GM12878 (cell line): ENCODE data around the gene AOAH. TPM values are rescaled to one million over a fixed set of nuclear protein-coding genes. Genes with fewer than 3 reads are reported as not detected.

Experiments used
- ATAC-seq: fragments of 200-7000 bp; cut with Tn5 transposase; 3 replicates; pipeline ENCODE4 v1.9.1; 2020; ENCODE audit warnings: mild to moderate bottlenecking, moderate library complexity
- BruUV-seq: library from RNA; stranded (reverse); fragments of 400-500 nt; replicated peaks from 2 replicates; lab custom pipeline; 2021; lab: Mats Ljungman, UMichigan
- CTCF ChIA-PET: fragments of 300-600 bp; sonication (Branson Sonifier 250); formaldehyde crosslinking; extraction: SDS; loops from one replicate; lab custom pipeline; 2021; ENCODE audit warnings: inconsistent platforms; lab: Yijun Ruan, JAX
- POLR2A ChIA-PET: fragments of 350-600 bp; formaldehyde crosslinking; extraction: SDS; loops from one replicate; lab custom pipeline; 2021; ENCODE audit warnings: inconsistent platforms; lab: Charles Lee
- RAD21 ChIA-PET: fragments of 300-600 bp; sonication (Branson Sonifier 250); formaldehyde crosslinking; loops from one replicate; lab custom pipeline; 2023; ENCODE audit warnings: antibody characterized with exemption; ENCODE audit not compliant: unreplicated experiment; lab: Charles Lee
- SMC1A ChIA-PET: fragments of 300-600 bp; sonication (Branson Sonifier 250); formaldehyde crosslinking; loops from one replicate; lab custom pipeline; 2023; ENCODE audit not compliant: unreplicated experiment, uncharacterized antibody; lab: Charles Lee
- DNase-seq: peaks from one replicate; pipeline ENCODE4 v3.0.0-alpha.2; 2011; ENCODE audit warnings: low read depth, low spot score
- FAIRE-seq: peaks from 3 replicates; lab custom pipeline; 2011; peaks lifted over from hg19 to GRCh38; lab: Jason Lieb, UNC
- H2AFZ ChIP-seq: 2 replicates; pipeline ENCODE4 v1.6.0; 2011; ENCODE audit warnings: low read depth, low read length, control low read depth; ENCODE audit not compliant: control insufficient read depth
- H3K27ac ChIP-seq: 2 replicates; pipeline ENCODE4 v1.5.1; 2011; ENCODE audit warnings: control low read depth; ENCODE audit not compliant: control insufficient read depth, insufficient read depth
- H3K27me3 ChIP-seq, 2 experiments: replicated peaks in 1 of 2; 2 replicates each; pipeline versions ENCODE4 v1.6.0 to v1.6.1; 2011; ENCODE audit warnings: low read length in 1 of 2; ENCODE audit not compliant: control insufficient read depth in 2 of 2, insufficient read depth in 2 of 2
- H3K36me3 ChIP-seq, 2 experiments: 2 replicates each; pipeline ENCODE4 v1.5.1; 2011; ENCODE audit warnings: low read length in 1 of 2; ENCODE audit not compliant: control insufficient read depth in 2 of 2, insufficient read depth in 2 of 2
- H3K4me1 ChIP-seq: 2 replicates; pipeline ENCODE4 v1.6.1; 2011; ENCODE audit warnings: mild to moderate bottlenecking, low read length, moderate library complexity, mixed read lengths; ENCODE audit not compliant: control insufficient read depth, insufficient read depth
- H3K4me2 ChIP-seq: 2 replicates; pipeline ENCODE4 v1.6.0; 2011; ENCODE audit warnings: control low read depth; ENCODE audit not compliant: control insufficient read depth, insufficient read depth
- H3K4me3 ChIP-seq: fragments of 200-600 bp; sonication (generic); 2 replicates; pipeline ENCODE4 v1.5.1; 2016
- H3K79me2 ChIP-seq: 2 replicates; pipeline ENCODE4 v1.6.0; 2011; ENCODE audit warnings: low read length; ENCODE audit not compliant: control insufficient read depth, insufficient read depth
- H3K9ac ChIP-seq: 2 replicates; pipeline ENCODE4 v1.8.0; 2011; ENCODE audit warnings: low read length, control low read depth, mixed read lengths; ENCODE audit not compliant: control insufficient read depth, insufficient read depth
- H3K9me3 ChIP-seq: replicated peaks from 3 replicates; pipeline ENCODE4 v1.5.1; 2011; ENCODE audit warnings: mild to moderate bottlenecking, low read length; ENCODE audit not compliant: control insufficient read depth, insufficient read depth
- H4K20me1 ChIP-seq: 2 replicates; pipeline ENCODE4 v1.6.0; 2011; ENCODE audit not compliant: control insufficient read depth, insufficient read depth
- KDM1A ChIP-seq: fragments of 200-600 bp; sonication (generic); IDR thresholded peaks from 2 replicates; pipeline ENCODE4 v1.6.1; 2016; ENCODE audit warnings: borderline replicate concordance
- NFXL1 ChIP-seq: fragments of 450-650 bp; IDR thresholded peaks from 2 replicates; pipeline ENCODE4 v1.6.1; 2017; ENCODE audit warnings: antibody characterized with exemption, mild to moderate bottlenecking, borderline replicate concordance
- POLR2AphosphoS2 ChIP-seq: IDR thresholded peaks from 2 replicates; pipeline ENCODE4 v1.6.1; 2011; ENCODE audit warnings: low read depth, mild to moderate bottlenecking, low read length, improper control_type of control experiment, moderate library complexity
- SREBF1 ChIP-seq: IDR thresholded peaks from 2 replicates; pipeline ENCODE4 v1.6.1; 2012; ENCODE audit warnings: mild to moderate bottlenecking, low read length
- WGBS: methylation state at CpG from one replicate; pipeline ENCODE4 v1.1.6; 2016; ENCODE audit warnings: low lambda C conversion rate; ENCODE audit not compliant: insufficient replicate concordance, insufficient coverage; ENCODE audit errors: missing lambda C conversion rate; 5-methylcytosine and 5-hydroxymethylcytosine counted together
- in situ Hi-C: fragments of 300-500 bp; cut with MboI; formaldehyde crosslinking; loops from 9 replicates; pipeline ENCODE4 v1.14.3; 2018; ENCODE audit warnings: mixed read lengths
- intact Hi-C: fragments of 100-400 bp; cut with micrococcal nuclease; formaldehyde crosslinking; loops from one replicate; pipeline ENCODE4 v1.14.2; 2022; ENCODE audit not compliant: unreplicated experiment
- polyA plus RNA-seq, 11 experiments: library from polyadenylated mRNA; depleted of rRNA in 4 of 11; unstranded in 6 of 11; stranded (reverse) in 5 of 11; fragments of >200 nt; fragmentation: Nextera tagmentation in 4 of 11; fragmentation: Illumina TruSeq in 1 of 11; extraction: Ambion mirVana in 4 of 11; extraction: Trizol in 1 of 11; gene quantifications; 1 replicate in 1 of 11; 2 replicates in 10 of 11; pipeline versions ENCODE4 v1.2.1 to v1.2.3, GENCODE V29; 2011 to 2016; ENCODE audit warnings: inconsistent platforms in 2 of 11, missing spikeins in 2 of 11, low read depth in 1 of 11
- total RNA-seq, 4 experiments: library from RNA; depleted of rRNA in 3 of 4; stranded (reverse); fragments of >200 nt in 3 of 4; fragmentation: Illumina TruSeq in 1 of 4; extraction: Trizol in 1 of 4; gene quantifications; 2 replicates each; pipeline versions ENCODE4 v1.2.1 to v1.2.3, GENCODE V29; 2013 to 2021
- TF ChIP-seq, protein P1 (sequence below): fragments of 150-350 bp; IDR thresholded peaks from 2 replicates; pipeline ENCODE4 v1.6.1; 2014; ENCODE audit warnings: mild to moderate bottlenecking, low read depth, low read length
- TF ChIP-seq, protein P2 (sequence below): fragments of 450-650 bp; IDR thresholded peaks from 2 replicates; pipeline ENCODE4 v1.6.1; 2017; ENCODE audit warnings: mild to moderate bottlenecking, moderate library complexity
- TF ChIP-seq, protein P3 (sequence below): fragments of 450-650 bp; formaldehyde crosslinking; IDR thresholded peaks from 2 replicates; pipeline ENCODE4 v1.4.0; 2020; ENCODE audit warnings: mild to moderate bottlenecking, moderate library complexity
- TF ChIP-seq, protein P4 (sequence below): IDR thresholded peaks from 2 replicates; pipeline ENCODE4 v1.6.1; 2011; ENCODE audit warnings: borderline replicate concordance, low read depth, mild to moderate bottlenecking, moderate library complexity, low read length; ENCODE audit not compliant: insufficient read depth, poor library complexity, severe bottlenecking

The AOAH gene
- total and polyA plus RNA-seq, 10 of the 15 experiments (the other 5 are each of a cell fraction or from before 2014, with no cell fraction given): 0.32 to 2.8 (median 1.4) TPM

DNA sequence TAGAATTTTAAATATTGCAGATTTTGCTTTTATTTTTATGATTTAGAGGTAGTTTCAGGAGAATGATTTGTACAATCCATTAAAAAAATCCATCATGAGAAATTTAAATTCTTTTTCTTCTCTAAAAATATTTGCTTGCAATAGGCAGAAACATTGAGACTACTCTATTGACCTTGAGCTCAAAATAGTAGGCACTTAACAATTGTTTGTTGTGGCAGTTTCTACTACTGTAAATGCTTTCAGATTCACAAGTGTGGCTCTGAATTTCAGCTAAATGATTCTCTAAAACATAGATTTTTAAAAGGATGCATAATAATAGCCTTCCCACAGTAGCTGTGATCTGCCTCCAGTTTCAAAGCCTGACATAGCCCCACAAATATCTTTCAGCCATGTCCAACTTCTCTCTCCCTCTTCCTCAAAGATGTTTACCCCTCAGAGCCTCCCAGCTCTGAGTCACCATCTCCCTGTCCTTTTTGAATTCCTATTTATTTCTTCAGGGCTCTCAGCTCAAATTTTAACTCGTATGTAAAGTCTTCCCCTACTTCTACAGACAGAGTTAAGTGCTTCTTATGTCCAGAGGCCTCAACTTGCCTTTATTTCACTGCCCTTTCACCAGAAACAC lies 160.5 kb downstream of the AOAH start:
- ChIA-PET POLR2A (no interaction called here), CTCF (interaction anchor here (1.5 kb wide), 1 partner anchor 10 kb away, joined by 4 read pairs; no protein-coding TSS in a partner anchor), SMC1A (no interaction called here), RAD21 (interaction anchor here (1.3 kb wide), 1 partner anchor 76 kb away, joined by 4 read pairs; no protein-coding TSS in a partner anchor)
- BruUV-seq: no TSS peak
- Histone ChIP-seq H3K4me3 (no peak overlapping the region), H4K20me1 (no peaks in the 10 kb centered on the region), H3K79me2 (no peaks in the 10 kb centered on the region), H3K27ac (no peak overlapping the region), H3K4me1 (no peaks in the 10 kb centered on the region), H2AFZ (no peak overlapping the region), H3K36me3 (no peaks in the 10 kb centered on the region), H3K9ac (no peak overlapping the region), H3K4me2 (no peak overlapping the region), H3K27me3 (no peaks in the 10 kb centered on the region; a peak in 1 of 4 replicates), H3K9me3 (no peaks in the 10 kb centered on the region)
- intact Hi-C loops (no loop called here), in situ Hi-C loops (no loop called here)
- WGBS: 0% methylated on average over 1 of the region's 1 CpG
- TF ChIP-seq SREBF1: no peak
- TF ChIP-seq, protein P1, sequence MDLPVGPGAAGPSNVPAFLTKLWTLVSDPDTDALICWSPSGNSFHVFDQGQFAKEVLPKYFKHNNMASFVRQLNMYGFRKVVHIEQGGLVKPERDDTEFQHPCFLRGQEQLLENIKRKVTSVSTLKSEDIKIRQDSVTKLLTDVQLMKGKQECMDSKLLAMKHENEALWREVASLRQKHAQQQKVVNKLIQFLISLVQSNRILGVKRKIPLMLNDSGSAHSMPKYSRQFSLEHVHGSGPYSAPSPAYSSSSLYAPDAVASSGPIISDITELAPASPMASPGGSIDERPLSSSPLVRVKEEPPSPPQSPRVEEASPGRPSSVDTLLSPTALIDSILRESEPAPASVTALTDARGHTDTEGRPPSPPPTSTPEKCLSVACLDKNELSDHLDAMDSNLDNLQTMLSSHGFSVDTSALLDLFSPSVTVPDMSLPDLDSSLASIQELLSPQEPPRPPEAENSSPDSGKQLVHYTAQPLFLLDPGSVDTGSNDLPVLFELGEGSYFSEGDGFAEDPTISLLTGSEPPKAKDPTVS: no peak
- TF ChIP-seq, protein P2, sequence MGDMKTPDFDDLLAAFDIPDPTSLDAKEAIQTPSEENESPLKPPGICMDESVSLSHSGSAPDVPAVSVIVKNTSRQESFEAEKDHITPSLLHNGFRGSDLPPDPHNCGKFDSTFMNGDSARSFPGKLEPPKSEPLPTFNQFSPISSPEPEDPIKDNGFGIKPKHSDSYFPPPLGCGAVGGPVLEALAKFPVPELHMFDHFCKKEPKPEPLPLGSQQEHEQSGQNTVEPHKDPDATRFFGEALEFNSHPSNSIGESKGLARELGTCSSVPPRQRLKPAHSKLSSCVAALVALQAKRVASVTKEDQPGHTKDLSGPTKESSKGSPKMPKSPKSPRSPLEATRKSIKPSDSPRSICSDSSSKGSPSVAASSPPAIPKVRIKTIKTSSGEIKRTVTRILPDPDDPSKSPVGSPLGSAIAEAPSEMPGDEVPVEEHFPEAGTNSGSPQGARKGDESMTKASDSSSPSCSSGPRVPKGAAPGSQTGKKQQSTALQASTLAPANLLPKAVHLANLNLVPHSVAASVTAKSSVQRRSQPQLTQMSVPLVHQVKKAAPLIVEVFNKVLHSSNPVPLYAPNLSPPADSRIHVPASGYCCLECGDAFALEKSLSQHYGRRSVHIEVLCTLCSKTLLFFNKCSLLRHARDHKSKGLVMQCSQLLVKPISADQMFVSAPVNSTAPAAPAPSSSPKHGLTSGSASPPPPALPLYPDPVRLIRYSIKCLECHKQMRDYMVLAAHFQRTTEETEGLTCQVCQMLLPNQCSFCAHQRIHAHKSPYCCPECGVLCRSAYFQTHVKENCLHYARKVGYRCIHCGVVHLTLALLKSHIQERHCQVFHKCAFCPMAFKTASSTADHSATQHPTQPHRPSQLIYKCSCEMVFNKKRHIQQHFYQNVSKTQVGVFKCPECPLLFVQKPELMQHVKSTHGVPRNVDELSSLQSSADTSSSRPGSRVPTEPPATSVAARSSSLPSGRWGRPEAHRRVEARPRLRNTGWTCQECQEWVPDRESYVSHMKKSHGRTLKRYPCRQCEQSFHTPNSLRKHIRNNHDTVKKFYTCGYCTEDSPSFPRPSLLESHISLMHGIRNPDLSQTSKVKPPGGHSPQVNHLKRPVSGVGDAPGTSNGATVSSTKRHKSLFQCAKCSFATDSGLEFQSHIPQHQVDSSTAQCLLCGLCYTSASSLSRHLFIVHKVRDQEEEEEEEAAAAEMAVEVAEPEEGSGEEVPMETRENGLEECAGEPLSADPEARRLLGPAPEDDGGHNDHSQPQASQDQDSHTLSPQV: no peak
- TF ChIP-seq, protein P3, sequence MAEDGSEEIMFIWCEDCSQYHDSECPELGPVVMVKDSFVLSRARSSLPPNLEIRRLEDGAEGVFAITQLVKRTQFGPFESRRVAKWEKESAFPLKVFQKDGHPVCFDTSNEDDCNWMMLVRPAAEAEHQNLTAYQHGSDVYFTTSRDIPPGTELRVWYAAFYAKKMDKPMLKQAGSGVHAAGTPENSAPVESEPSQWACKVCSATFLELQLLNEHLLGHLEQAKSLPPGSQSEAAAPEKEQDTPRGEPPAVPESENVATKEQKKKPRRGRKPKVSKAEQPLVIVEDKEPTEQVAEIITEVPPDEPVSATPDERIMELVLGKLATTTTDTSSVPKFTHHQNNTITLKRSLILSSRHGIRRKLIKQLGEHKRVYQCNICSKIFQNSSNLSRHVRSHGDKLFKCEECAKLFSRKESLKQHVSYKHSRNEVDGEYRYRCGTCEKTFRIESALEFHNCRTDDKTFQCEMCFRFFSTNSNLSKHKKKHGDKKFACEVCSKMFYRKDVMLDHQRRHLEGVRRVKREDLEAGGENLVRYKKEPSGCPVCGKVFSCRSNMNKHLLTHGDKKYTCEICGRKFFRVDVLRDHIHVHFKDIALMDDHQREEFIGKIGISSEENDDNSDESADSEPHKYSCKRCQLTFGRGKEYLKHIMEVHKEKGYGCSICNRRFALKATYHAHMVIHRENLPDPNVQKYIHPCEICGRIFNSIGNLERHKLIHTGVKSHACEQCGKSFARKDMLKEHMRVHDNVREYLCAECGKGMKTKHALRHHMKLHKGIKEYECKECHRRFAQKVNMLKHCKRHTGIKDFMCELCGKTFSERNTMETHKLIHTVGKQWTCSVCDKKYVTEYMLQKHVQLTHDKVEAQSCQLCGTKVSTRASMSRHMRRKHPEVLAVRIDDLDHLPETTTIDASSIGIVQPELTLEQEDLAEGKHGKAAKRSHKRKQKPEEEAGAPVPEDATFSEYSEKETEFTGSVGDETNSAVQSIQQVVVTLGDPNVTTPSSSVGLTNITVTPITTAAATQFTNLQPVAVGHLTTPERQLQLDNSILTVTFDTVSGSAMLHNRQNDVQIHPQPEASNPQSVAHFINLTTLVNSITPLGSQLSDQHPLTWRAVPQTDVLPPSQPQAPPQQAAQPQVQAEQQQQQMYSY (CRISPR knock-in tag): no peak
- TF ChIP-seq, protein P4, sequence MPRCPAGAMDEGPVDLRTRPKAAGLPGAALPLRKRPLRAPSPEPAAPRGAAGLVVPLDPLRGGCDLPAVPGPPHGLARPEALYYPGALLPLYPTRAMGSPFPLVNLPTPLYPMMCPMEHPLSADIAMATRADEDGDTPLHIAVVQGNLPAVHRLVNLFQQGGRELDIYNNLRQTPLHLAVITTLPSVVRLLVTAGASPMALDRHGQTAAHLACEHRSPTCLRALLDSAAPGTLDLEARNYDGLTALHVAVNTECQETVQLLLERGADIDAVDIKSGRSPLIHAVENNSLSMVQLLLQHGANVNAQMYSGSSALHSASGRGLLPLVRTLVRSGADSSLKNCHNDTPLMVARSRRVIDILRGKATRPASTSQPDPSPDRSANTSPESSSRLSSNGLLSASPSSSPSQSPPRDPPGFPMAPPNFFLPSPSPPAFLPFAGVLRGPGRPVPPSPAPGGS: no peak
- TF ChIP-seq POLR2AphosphoS2: no peak
- no peak for TF ChIP-seq KDM1A
- TF ChIP-seq NFXL1: no peak
- DNase-seq (no peak), ATAC-seq (no peak), FAIRE-seq (no peak)
